H9 (cell line): ENCODE measurements around the gene KRT86. TPM values are rescaled to one million over a fixed set of nuclear protein-coding genes. Genes with fewer than 3 reads are reported as not detected.

Experiments
- DNase-seq: peaks from one replicate; pipeline ENCODE4 v3.0.0-alpha.2; 2017
- H2AFZ ChIP-seq: one replicate; pipeline ENCODE4 v1.6.1; 2013; ENCODE audit warnings: mild to moderate bottlenecking, low read length, control low read depth, moderate library complexity
- H2AK5ac ChIP-seq: 2 replicates; pipeline ENCODE4 v1.6.1; 2013; ENCODE audit warnings: low read length, control low read depth, mixed read lengths; ENCODE audit not compliant: insufficient read length
- H2BK120ac ChIP-seq: one replicate; pipeline ENCODE4 v1.6.1; 2013; ENCODE audit warnings: low read depth, mild to moderate bottlenecking, low read length, control low read depth, inconsistent platforms; ENCODE audit not compliant: poor library complexity, severe bottlenecking
- H2BK12ac ChIP-seq: 2 replicates; pipeline ENCODE4 v1.6.1; 2013; ENCODE audit warnings: low read length, control low read depth, mixed read lengths, low read depth; ENCODE audit not compliant: insufficient read length
- H2BK15ac ChIP-seq: 2 replicates; pipeline ENCODE4 v1.6.1; 2013; ENCODE audit warnings: low read depth, low read length, control low read depth
- H2BK20ac ChIP-seq: one replicate; pipeline ENCODE4 v1.6.1; 2013; ENCODE audit warnings: low read depth, mild to moderate bottlenecking, low read length, control low read depth, inconsistent platforms; ENCODE audit not compliant: poor library complexity, severe bottlenecking
- H2BK5ac ChIP-seq: 2 replicates; pipeline ENCODE4 v1.6.1; 2013; ENCODE audit warnings: low read length, control low read depth, mixed read lengths; ENCODE audit not compliant: insufficient read length
- H3K14ac ChIP-seq: 2 replicates; pipeline ENCODE4 v1.6.1; 2013; ENCODE audit warnings: low read length, control low read depth; ENCODE audit not compliant: insufficient read depth
- H3K18ac ChIP-seq: 2 replicates; pipeline ENCODE4 v1.6.1; 2013; ENCODE audit warnings: low read depth, mild to moderate bottlenecking, mixed read lengths, low read length, control low read depth; ENCODE audit not compliant: insufficient read length
- H3K23ac ChIP-seq: 2 replicates; pipeline ENCODE4 v1.6.1; 2013; ENCODE audit warnings: low read length, control low read depth, mixed read lengths, low read depth; ENCODE audit not compliant: insufficient read length
- H3K23me2 ChIP-seq: 2 replicates; pipeline ENCODE4 v1.6.1; 2013; ENCODE audit warnings: low read depth, mild to moderate bottlenecking, mixed read lengths, low read length, control low read depth; ENCODE audit not compliant: insufficient read length, poor library complexity, severe bottlenecking
- H3K27ac ChIP-seq: 2 replicates; pipeline ENCODE4 v1.5.1; 2013; ENCODE audit warnings: low read length, control low read depth, mixed read lengths, low read depth; ENCODE audit not compliant: insufficient read length
- H3K27me3 ChIP-seq: 2 replicates; pipeline ENCODE4 v1.6.1; 2013; ENCODE audit warnings: low read length, control low read depth, inconsistent platforms; ENCODE audit not compliant: insufficient read depth
- H3K4ac ChIP-seq: 2 replicates; pipeline ENCODE4 v1.6.1; 2013; ENCODE audit warnings: low read depth, mild to moderate bottlenecking, control low read depth, inconsistent platforms, low read length, moderate library complexity
- H3K4me1 ChIP-seq: 2 replicates; pipeline ENCODE4 v1.6.1; 2013; ENCODE audit warnings: low read length, control low read depth, inconsistent platforms; ENCODE audit not compliant: insufficient read depth
- H3K4me2 ChIP-seq: 2 replicates; pipeline ENCODE4 v1.6.1; 2013; ENCODE audit warnings: low read length, control low read depth, mixed read lengths; ENCODE audit not compliant: insufficient read length, insufficient read depth
- H3K56ac ChIP-seq: 2 replicates; pipeline ENCODE4 v1.6.1; 2013; ENCODE audit warnings: low read depth, mild to moderate bottlenecking, mixed read lengths, low read length, control low read depth; ENCODE audit not compliant: insufficient read length
- H3K79me1 ChIP-seq: 2 replicates; pipeline ENCODE4 v1.6.1; 2013; ENCODE audit warnings: low read depth, mild to moderate bottlenecking, moderate library complexity, low read length, control low read depth, inconsistent platforms; ENCODE audit not compliant: insufficient read depth, poor library complexity, severe bottlenecking
- H3K79me2 ChIP-seq: 2 replicates; pipeline ENCODE4 v1.6.1; 2013; ENCODE audit warnings: low read length, control low read depth, inconsistent platforms; ENCODE audit not compliant: insufficient read depth
- H3K9ac ChIP-seq: 2 replicates; pipeline ENCODE4 v1.6.1; 2013; ENCODE audit warnings: low read length, control low read depth, mixed read lengths; ENCODE audit not compliant: insufficient read length; ENCODE audit errors: extremely low read depth
- H3K9me3 ChIP-seq: one replicate; pipeline ENCODE4 v1.6.1; 2013; ENCODE audit warnings: low read depth, low read length, inconsistent platforms; ENCODE audit not compliant: control insufficient read depth
- H3T11ph ChIP-seq: one replicate; pipeline ENCODE4 v1.6.1; 2013; ENCODE audit warnings: mild to moderate bottlenecking, low read length, control low read depth, inconsistent platforms
- H4K20me1 ChIP-seq: one replicate; pipeline ENCODE4 v1.6.1; 2013; ENCODE audit not compliant: control insufficient read depth, insufficient read length, insufficient read depth
- H4K5ac ChIP-seq: 2 replicates; pipeline ENCODE4 v1.6.1; 2013; ENCODE audit warnings: low read depth, mild to moderate bottlenecking, mixed read lengths, low read length, control low read depth; ENCODE audit not compliant: insufficient read length
- H4K8ac ChIP-seq: replicated peaks from 2 replicates; pipeline ENCODE4 v1.6.1; 2013; ENCODE audit warnings: low read length, control low read depth, mixed read lengths, low read depth; ENCODE audit not compliant: insufficient read length
- H4K91ac ChIP-seq: 2 replicates; pipeline ENCODE4 v1.6.1; 2013; ENCODE audit warnings: low read depth, mild to moderate bottlenecking, moderate library complexity, mixed read lengths, low read length, control low read depth; ENCODE audit not compliant: insufficient read length
- H3K27ac Mint-ChIP-seq, 3 experiments: 2 replicates in 2 of 3; 3 replicates in 1 of 3; pipeline ENCODE4 v1.8.0; 2020 to 2021; ENCODE audit warnings: mixed read lengths in 3 of 3, mild to moderate bottlenecking in 1 of 3, moderate library complexity in 1 of 3
- H3K27me3 Mint-ChIP-seq: 2 replicates; pipeline ENCODE4 v1.8.0; 2021; ENCODE audit warnings: low read depth, mild to moderate bottlenecking, moderate library complexity, mixed read lengths
- H3K36me3 Mint-ChIP-seq, 3 experiments: 2 replicates in 2 of 3; 3 replicates in 1 of 3; pipeline ENCODE4 v1.8.0; 2020 to 2021; ENCODE audit warnings: low read depth in 3 of 3, mixed read lengths in 3 of 3; ENCODE audit not compliant: insufficient read depth in 1 of 3
- H3K4me1 Mint-ChIP-seq, 2 experiments: 2 replicates each; pipeline ENCODE4 v1.8.0; 2020; ENCODE audit warnings: mixed read lengths in 2 of 2
- H3K4me3 Mint-ChIP-seq, 2 experiments: 2 replicates in 1 of 2; 3 replicates in 1 of 2; pipeline ENCODE4 v1.8.0; 2020 to 2021; ENCODE audit warnings: mild to moderate bottlenecking in 2 of 2, mixed read lengths in 2 of 2, moderate library complexity in 1 of 2
- H3K9me3 Mint-ChIP-seq, 2 experiments: 2 replicates in 1 of 2; 3 replicates in 1 of 2; pipeline ENCODE4 v1.8.0; 2020; ENCODE audit warnings: mild to moderate bottlenecking in 2 of 2, mixed read lengths in 2 of 2, moderate library complexity in 1 of 2
- WGBS: extraction: QIAGEN DNeasy Blood & Tissue Kit; methylation state at CpG from one replicate; pipeline ENCODE4 v1.1.7; 2013; ENCODE audit warnings: missing lambda C conversion rate, low lambda C conversion rate, mixed read lengths; ENCODE audit not compliant: insufficient read length; ENCODE audit errors: extremely low coverage; 5-methylcytosine and 5-hydroxymethylcytosine counted together
- total RNA-seq: library from RNA; stranded (reverse); gene quantifications from 2 replicates; pipeline ENCODE4 v1.2.1, GENCODE V29; 2021
- TF ChIP-seq, protein P1 (sequence below): fragments of 200-600 bp; sonication (generic); conservative IDR thresholded peaks from 3 replicates; pipeline ENCODE4 v1.8.0; 2021; ENCODE audit warnings: antibody characterized with exemption, mild to moderate bottlenecking

KRT86 gene
- total RNA-seq, 1 experiment from 2014 or later: not detected

DNA sequence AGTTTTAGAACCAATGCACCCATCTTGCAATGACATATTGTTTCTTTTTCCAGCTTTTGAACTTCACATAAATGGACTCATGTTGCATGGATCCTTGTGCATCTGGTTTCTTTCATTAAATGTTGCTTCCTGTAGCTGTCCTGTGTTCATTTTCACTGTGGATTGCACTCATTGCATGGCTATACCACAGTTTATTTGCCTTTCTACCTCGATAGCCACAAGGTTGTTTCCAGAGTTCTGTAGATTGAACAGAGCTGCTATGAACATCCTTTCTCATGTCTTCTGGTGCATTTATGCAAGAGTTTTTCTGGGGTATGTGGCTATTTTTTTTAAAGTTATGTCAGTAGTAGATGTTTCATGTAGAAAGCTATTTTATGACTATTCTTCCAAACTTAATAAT is 20.4 kb downstream of the KRT86 start:
- H3K27ac ChIP-seq: no peak overlapping the region
- H3K36me3 Mint-ChIP-seq: no peaks in the 10 kb centered on the region
- TF ChIP-seq, protein P1, sequence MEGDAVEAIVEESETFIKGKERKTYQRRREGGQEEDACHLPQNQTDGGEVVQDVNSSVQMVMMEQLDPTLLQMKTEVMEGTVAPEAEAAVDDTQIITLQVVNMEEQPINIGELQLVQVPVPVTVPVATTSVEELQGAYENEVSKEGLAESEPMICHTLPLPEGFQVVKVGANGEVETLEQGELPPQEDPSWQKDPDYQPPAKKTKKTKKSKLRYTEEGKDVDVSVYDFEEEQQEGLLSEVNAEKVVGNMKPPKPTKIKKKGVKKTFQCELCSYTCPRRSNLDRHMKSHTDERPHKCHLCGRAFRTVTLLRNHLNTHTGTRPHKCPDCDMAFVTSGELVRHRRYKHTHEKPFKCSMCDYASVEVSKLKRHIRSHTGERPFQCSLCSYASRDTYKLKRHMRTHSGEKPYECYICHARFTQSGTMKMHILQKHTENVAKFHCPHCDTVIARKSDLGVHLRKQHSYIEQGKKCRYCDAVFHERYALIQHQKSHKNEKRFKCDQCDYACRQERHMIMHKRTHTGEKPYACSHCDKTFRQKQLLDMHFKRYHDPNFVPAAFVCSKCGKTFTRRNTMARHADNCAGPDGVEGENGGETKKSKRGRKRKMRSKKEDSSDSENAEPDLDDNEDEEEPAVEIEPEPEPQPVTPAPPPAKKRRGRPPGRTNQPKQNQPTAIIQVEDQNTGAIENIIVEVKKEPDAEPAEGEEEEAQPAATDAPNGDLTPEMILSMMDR: no peak
- H3K79me1 ChIP-seq: no peaks in the 10 kb centered on the region
- no peak overlapping the region for H4K5ac ChIP-seq
- no peak overlapping the region for H3K14ac ChIP-seq
- H3K4me1 Mint-ChIP-seq: peaks cover 0 to 4% of the 10 kb centered on the region in 2 experiments; a peak in 2 of 4 replicates
- no CpG with 5 or more reads among the region's 1 CpG for WGBS
- no peak overlapping the region for H3K27ac Mint-ChIP-seq
- H3K4me2 ChIP-seq: no peak overlapping the region
- no peak overlapping the region for H3K23ac ChIP-seq
- H3K27me3 Mint-ChIP-seq: peaks cover 36% of the 10 kb centered on the region
- H3K4ac ChIP-seq: no peak overlapping the region
- no peaks in the 10 kb centered on the region for H4K20me1 ChIP-seq
- no peak overlapping the region for H4K91ac ChIP-seq
- H3K9me3 ChIP-seq: no peaks in the 10 kb centered on the region
- H3T11ph ChIP-seq: no peak overlapping the region
- H3K23me2 ChIP-seq: no peaks in the 10 kb centered on the region
- no peak overlapping the region for H2BK5ac ChIP-seq
- H2BK20ac ChIP-seq: no peak overlapping the region
- H3K9ac ChIP-seq: no peak overlapping the region
- H3K9me3 Mint-ChIP-seq: no peaks in the 10 kb centered on the region
- H3K4me3 Mint-ChIP-seq: no peak overlapping the region
- no peak overlapping the region for H3K56ac ChIP-seq
- no peaks in the 10 kb centered on the region; the same call in 1 of the 2 replicates for H3K27me3 ChIP-seq
- H2AFZ ChIP-seq: no peak overlapping the region
- H4K8ac ChIP-seq: no peak overlapping the region
- H3K79me2 ChIP-seq: no peaks in the 10 kb centered on the region
- no peaks in the 10 kb centered on the region for H3K4me1 ChIP-seq
- H3K18ac ChIP-seq: no peak overlapping the region
- H2AK5ac ChIP-seq: no peak overlapping the region
- H2BK120ac ChIP-seq: no peak overlapping the region
- H2BK15ac ChIP-seq: no peak overlapping the region
- no peak overlapping the region for H2BK12ac ChIP-seq
- DNase-seq: no peak
